ENCODE results near the gene PEAK1. TPM values are rescaled to one million over a fixed set of nuclear protein-coding genes. Genes with fewer than 3 reads are reported as not detected.

Gene PEAK1
- total RNA-seq, 1 donor from 2014 or later: 125 TPM

DNA sequence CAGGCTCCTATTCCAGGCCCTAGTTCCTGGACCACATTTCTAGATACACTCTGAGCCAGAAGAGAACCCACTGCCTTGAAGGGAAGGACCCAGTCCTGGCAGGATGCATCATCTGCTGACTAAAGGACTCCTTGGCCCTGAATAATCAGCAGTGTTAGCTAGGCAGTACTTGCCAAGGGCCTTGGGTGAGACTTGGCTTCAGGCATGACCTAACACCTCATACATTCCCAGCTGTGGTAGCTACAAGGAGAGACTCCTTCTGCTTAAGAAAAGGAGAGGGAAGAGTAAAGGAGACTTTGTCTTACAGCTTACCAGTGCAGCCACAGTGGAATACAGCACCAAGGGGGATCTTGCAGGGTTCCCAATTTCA is 26.4 kb downstream of the PEAK1 start:
- DNase-seq (ENCODE audit: extremely low spot score, unreplicated experiment): no peak
- TF ChIP-seq, protein P1, sequence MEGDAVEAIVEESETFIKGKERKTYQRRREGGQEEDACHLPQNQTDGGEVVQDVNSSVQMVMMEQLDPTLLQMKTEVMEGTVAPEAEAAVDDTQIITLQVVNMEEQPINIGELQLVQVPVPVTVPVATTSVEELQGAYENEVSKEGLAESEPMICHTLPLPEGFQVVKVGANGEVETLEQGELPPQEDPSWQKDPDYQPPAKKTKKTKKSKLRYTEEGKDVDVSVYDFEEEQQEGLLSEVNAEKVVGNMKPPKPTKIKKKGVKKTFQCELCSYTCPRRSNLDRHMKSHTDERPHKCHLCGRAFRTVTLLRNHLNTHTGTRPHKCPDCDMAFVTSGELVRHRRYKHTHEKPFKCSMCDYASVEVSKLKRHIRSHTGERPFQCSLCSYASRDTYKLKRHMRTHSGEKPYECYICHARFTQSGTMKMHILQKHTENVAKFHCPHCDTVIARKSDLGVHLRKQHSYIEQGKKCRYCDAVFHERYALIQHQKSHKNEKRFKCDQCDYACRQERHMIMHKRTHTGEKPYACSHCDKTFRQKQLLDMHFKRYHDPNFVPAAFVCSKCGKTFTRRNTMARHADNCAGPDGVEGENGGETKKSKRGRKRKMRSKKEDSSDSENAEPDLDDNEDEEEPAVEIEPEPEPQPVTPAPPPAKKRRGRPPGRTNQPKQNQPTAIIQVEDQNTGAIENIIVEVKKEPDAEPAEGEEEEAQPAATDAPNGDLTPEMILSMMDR (IDR thresholded peaks at IDR 0.05): no peak
- Mint-ChIP-seq H3K4me1 (ENCODE audit: unreplicated experiment) (peaks cover 19% of the 10 kb centered on the region), H3K27me3 (ENCODE audit: unreplicated experiment) (no peaks in the 10 kb centered on the region), H3K36me3 (ENCODE audit: unreplicated experiment) (peaks cover 32% of the 10 kb centered on the region), H3K27ac (ENCODE audit: unreplicated experiment) (no peak overlapping the region), H3K9me3 (ENCODE audit: unreplicated experiment) (peaks cover 36% of the 10 kb centered on the region), H3K4me3 (ENCODE audit: unreplicated experiment) (no peak overlapping the region)

DNA sequence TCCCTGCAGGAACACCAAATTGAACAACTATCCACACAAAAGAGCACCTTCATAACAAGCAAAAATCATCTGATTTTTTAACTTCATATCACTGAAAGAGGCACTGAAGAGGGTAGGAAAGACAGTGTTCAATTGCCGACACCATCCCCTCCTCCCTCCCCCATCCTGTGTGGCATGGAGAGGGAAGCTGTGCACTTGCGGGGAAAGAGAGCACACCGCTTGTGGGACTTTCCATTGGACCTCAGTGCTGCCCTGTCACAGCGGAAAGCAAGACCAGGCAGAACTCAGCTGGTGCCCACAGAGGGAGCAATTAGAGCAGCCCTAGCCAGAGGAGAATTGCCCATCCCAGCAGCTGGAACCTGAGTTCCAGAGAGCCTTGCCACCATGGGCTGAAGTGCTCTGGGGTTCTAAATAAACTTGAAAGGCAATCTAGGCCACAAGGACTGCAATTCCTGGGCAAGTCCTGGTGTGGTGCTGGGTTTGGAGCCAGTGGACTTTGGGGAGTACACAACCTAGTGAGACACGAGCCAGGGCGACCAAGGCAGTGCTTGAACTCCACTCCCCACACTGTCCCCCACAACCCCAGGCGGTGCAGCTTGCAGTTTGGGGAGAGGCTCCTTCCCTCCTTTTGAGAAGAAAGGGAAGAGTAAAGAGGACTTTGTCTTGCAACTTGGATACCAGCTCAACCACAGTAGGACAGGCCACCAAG is 27.0 kb downstream of the PEAK1 start:
- Mint-ChIP-seq H3K4me1 (ENCODE audit: unreplicated experiment) (peaks cover 19% of the 10 kb centered on the region), H3K27ac (ENCODE audit: unreplicated experiment) (no peak overlapping the region), H3K27me3 (ENCODE audit: unreplicated experiment) (no peaks in the 10 kb centered on the region), H3K36me3 (ENCODE audit: unreplicated experiment) (peaks cover 26% of the 10 kb centered on the region), H3K4me3 (ENCODE audit: unreplicated experiment) (no peak overlapping the region), H3K9me3 (ENCODE audit: unreplicated experiment) (peaks cover 32% of the 10 kb centered on the region)
- no peak for DNase-seq (ENCODE audit: extremely low spot score, unreplicated experiment)
- TF ChIP-seq, protein P1 (IDR thresholded peaks at IDR 0.05): no peak

DNA sequence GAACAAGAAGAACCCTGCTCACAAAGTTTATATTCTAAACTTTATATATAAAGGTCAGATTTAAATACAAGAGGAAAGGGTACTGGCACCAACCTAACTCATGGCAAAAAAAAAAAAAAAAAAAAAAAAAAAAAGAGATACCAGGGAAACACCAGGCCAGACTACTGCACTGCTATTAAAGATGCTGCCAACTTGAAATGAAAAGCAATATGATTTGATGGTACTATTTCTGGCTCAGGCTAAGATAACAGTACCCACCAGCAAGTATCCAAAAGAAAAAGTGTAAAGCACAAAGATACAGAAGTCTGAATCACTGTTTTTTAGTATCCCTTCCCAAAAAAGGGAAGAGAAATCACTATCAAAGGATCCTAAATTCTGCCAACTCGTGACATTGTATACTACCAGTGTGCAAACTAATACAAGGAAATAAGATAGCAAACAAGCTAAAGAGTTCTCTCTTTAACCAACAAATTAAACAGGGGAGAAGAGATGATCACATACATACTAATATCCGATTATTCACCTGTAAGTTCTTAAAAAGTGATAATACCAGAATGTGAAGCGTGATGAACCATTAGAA is 28.4 kb downstream of the PEAK1 start:
- H3K4me1 Mint-ChIP-seq (ENCODE audit: unreplicated experiment): peaks cover 27% of the 10 kb centered on the region

DNA sequence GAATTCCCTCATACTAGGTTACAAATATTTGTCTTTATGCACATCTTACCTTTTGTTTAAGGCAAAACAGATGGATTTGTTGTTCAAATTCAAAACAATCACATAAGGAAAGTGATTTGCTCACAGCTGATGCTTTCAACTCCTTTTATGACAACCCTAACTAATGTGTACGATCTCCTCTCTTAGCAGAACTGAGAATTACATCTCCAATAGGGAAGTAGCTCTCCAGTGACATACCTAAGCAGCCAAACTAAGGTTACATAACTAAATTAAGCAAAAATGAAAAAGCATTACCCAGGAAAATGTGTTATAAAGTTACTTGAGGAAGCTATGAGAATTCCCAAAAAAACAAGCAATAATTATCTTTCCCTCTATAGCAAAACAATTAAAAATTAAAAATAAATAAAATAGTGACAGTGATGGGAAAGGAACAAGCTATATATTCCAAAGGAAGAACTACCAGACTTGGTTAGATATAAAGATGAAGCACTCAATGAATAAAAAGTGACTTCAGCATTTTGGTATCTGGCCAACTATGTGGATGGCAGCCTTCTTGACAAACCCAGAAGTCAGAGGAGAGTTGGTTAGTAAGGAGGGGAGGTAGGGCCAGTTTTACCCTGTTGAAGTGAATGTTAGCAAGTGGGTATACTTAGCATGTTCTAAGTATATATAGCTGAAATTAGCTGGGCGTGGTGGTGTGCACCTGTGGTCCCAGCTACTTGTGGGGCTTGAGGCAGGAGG is 32.4 kb downstream of the PEAK1 start:
- H3K27ac Mint-ChIP-seq (ENCODE audit: unreplicated experiment): no peak overlapping the region
- no peaks in the 10 kb centered on the region for H3K27me3 Mint-ChIP-seq (ENCODE audit: unreplicated experiment)
- TF ChIP-seq, protein P1 (IDR thresholded peaks at IDR 0.05): no peak
- no peak for DNase-seq (ENCODE audit: extremely low spot score, unreplicated experiment)
- H3K9me3 Mint-ChIP-seq (ENCODE audit: unreplicated experiment): no peaks in the 10 kb centered on the region
- peaks cover 48% of the 10 kb centered on the region for H3K4me1 Mint-ChIP-seq (ENCODE audit: unreplicated experiment)
- H3K4me3 Mint-ChIP-seq (ENCODE audit: unreplicated experiment): no peak overlapping the region
- no peaks in the 10 kb centered on the region for H3K36me3 Mint-ChIP-seq (ENCODE audit: unreplicated experiment)

More for the DNA sequence above, 28.4 kb downstream of the PEAK1 start:
- Mint-ChIP-seq H3K27ac (ENCODE audit: unreplicated experiment) (no peak overlapping the region), H3K27me3 (ENCODE audit: unreplicated experiment) (no peaks in the 10 kb centered on the region), H3K36me3 (ENCODE audit: unreplicated experiment) (peaks cover 19% of the 10 kb centered on the region), H3K4me3 (ENCODE audit: unreplicated experiment) (no peak overlapping the region), H3K9me3 (ENCODE audit: unreplicated experiment) (peaks cover 22% of the 10 kb centered on the region)
- TF ChIP-seq, protein P1 (IDR thresholded peaks at IDR 0.05): no peak
- DNase-seq (ENCODE audit: extremely low spot score, unreplicated experiment): no peak

DNA sequence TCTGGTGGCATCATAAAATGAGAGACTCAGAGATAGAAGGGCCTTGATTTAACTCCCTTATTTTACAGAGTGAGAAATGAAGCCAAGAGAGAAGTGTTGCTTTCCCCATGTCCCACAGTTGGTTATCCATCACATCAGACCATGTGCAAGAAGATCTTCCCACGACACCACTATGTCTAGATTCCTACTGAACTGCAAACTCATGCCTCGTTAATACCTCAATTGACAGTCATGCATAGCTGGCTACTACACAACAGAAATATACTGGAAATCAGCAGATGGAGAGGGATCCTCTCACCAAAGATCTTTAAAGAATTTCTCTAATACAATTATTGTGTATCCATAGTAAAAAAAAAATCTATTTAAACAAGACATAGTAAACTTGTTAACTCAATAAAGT is 33.3 kb downstream of the PEAK1 start:
- no peak for DNase-seq (ENCODE audit: extremely low spot score, unreplicated experiment)
- Mint-ChIP-seq H3K4me1 (ENCODE audit: unreplicated experiment) (peaks cover 50% of the 10 kb centered on the region), H3K36me3 (ENCODE audit: unreplicated experiment) (no peaks in the 10 kb centered on the region), H3K27me3 (ENCODE audit: unreplicated experiment) (no peaks in the 10 kb centered on the region), H3K4me3 (ENCODE audit: unreplicated experiment) (no peak overlapping the region), H3K27ac (ENCODE audit: unreplicated experiment) (no peak overlapping the region), H3K9me3 (ENCODE audit: unreplicated experiment) (no peaks in the 10 kb centered on the region)
- TF ChIP-seq, protein P1 (IDR thresholded peaks at IDR 0.05): no peak
